NCI-H82 (cell line): Measurements from ENCODE around the gene CA10.
A peak's percentile ranks its signal among the peaks of the same experiment; 100 is the strongest.

Source experiments
- DNase-seq: peaks from one replicate; lab custom pipeline; 2025; lab: John Stamatoyannopoulos, UW

The CA10 gene

GRCh38 chr17:52158450-52159042 is at the start of gene CA10:
Gene CA10, minus strand, starts transcription at chr17:52158714.
- peak; percentile 63 for DNase-seq

GRCh38 chr17:52207796-52208195 is 49.3 kb upstream of the CA10 start:
- peak; percentile 71 for DNase-seq

GRCh38 chr17:52202520-52203080 is 44.1 kb upstream of the CA10 start:
- DNase-seq: no peak

DNA sequence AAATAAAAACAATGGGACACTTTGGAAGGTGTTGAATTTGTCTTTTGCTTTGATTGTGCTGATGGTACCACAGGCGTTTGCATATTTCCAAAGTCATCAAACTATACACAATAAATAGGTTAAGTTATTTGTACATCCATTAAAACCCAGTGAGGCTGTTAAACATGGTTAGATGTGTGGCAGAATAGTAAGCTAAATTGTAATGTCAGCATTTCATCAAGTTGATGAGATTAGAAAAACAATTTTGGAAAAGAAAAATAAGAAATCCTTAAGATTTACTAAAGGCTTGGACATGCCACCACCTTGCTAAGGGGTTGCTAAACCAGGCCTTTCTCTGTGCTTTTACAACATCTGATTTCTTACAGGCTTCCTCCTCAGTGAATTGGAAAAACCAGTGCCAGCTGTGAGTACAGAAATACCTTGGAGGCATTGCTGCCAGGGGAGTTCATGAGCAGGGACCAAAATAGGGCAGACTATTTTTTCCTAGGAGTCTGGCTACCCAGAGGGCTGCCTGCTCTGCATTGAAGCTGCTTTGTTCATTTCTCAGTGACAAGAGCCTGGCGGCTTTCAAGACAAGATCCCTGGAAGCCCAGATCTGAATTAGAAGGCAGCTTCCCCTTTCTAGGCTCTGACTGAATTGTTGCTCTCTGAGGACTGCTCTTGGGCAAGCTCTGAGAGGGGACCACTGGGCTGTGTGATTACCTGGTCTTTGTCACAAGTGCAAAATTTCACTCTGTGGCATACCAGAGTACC is 43.4 kb upstream of the CA10 start:
- DNase-seq: no peak

- DNase-seq: no peak
Observed at GRCh38 chr17:52191491-52191890, 33.0 kb upstream of the CA10 start.

DNA sequence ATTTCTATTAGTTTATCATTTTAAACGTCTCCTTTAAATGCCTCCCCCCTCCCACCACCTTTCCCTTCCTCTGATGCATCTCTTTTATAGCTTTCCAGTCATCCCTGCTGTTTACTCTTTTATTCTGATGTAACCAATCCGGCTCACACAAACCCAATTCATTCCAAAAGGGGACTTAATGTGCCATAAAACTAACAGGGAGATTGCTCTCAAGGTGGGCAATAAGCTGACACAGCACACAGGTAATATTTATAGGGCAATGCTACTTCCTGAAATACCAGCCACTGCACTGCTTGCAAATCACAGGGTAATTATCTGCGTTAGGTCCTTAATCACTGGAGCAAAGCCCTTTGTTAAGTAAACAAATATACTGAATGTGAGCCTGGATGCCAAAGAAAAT is 23.3 kb upstream of the CA10 start:
- DNase-seq: peak; percentile 15

DNA sequence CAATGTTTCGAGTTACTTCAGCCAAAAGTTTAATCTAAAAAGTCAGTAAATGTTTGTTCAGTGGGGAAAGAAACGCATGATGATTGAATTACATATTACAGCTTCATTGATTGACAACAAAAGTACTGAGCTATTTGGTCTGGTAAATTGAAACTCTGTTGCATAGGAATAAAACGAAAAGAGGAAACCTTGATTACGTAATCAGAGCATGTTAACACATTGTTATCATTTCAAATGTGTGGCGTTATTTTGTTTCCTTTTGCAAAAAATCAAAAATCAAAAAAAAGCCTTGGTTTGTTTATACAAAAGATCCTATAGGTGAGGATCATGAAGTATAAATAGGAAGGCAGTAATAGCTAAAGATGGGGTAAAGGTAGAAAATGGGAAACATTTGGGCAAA is 19.5 kb upstream of the CA10 start:
- DNase-seq: no peak

- DNase-seq: peak; percentile 75
Observed at GRCh38 chr17:52170963-52171572, 12.6 kb upstream of the CA10 start.

GRCh38 chr17:52160136-52160567 is 1.6 kb upstream of the CA10 start:
- peak; percentile 35 for DNase-seq

DNA sequence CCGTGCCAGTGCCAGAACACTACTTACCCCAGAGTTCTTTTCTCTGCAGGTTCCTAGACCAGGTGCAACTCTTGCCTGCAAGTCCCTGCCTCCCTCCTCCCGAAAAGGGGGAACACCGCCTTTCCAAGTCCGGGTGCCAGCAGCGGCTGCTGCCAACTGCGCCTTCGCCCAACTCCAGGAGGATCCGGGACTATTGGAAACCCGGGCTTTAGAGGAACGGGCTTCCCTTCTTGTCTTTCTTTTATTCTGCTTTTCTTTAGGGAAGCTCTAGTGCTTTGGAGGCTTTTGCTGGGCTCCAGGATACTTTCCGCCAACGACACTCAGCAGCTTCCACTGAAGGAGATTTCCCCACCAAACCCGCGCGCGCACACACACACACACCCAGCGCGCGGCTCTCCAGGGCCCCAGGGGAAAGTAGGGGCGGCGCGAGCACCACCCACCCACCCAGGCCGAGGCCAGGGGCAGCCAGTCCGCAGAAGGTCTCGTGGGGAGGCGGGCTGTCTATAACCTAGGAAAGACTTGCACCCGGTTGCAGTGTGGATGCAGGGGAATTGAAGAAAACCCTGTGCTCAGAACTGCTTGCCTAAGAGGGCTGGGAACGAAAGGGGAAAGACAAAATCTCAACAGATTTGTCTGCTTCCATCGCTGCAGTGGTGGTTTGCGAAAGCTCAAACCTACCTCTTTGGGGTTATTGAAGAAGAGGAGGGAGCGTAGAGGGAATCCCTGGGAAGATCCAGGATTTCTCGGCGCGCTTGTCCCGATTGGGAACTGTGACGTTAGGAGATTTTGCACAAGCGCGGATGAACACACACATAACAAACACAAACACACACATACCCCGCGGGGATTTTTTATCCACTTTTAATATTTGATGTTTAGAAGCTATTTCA is 977 bp upstream of the CA10 start:
- no peak for DNase-seq

GRCh38 chr17:52157603-52158449 is 688 bp downstream of the CA10 start:
- DNase-seq: peak; percentile 63

- no peak for DNase-seq
Observed at GRCh38 chr17:52156576-52157570, 1.6 kb downstream of the CA10 start.

GRCh38 chr17:52155301-52155700 is 3.2 kb downstream of the CA10 start:
- no peak for DNase-seq

DNA sequence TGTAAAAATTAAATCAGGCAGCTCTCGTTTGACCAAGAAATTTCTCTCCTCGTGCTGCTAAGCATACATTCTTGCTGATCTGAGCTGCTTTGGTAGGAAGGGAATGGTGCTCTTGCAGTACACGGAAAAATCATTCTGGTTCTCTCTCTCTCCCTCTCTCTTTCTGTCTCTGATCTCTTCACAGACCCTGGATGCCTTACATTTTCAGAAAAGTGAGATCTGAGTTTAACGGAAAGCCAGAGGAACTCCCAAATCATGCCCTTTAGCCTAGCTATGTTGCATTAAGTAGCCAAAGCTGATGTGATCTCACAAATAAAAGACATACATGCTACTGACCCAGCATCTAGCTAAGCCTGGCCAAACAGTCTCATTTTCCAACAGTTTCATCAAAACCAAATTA is 4.0 kb downstream of the CA10 start:
- no peak for DNase-seq

GRCh38 chr17:52150935-52151334 is 7.6 kb downstream of the CA10 start:
- no peak for DNase-seq

DNA sequence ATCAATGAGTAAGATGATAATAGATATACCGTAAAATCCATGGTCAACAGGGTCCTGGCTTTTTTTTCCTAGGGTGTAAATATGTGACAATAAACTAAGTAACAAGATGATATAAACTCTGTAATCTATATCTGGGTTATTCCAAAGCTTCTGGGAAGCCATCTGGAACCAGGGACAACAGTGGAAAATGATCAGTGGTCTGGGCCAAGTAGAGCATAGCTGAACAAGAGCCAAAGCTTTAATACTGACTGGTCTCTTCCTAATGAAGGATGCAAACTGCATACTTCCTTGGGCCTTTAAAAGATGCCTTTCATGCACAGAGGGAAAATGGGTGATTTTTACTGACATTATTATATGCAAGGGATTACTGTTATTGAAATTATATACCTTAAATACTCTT is 8.9 kb downstream of the CA10 start:
- no peak for DNase-seq

GRCh38 chr17:52148969-52149351 is 9.6 kb downstream of the CA10 start:
- no peak for DNase-seq

DNA sequence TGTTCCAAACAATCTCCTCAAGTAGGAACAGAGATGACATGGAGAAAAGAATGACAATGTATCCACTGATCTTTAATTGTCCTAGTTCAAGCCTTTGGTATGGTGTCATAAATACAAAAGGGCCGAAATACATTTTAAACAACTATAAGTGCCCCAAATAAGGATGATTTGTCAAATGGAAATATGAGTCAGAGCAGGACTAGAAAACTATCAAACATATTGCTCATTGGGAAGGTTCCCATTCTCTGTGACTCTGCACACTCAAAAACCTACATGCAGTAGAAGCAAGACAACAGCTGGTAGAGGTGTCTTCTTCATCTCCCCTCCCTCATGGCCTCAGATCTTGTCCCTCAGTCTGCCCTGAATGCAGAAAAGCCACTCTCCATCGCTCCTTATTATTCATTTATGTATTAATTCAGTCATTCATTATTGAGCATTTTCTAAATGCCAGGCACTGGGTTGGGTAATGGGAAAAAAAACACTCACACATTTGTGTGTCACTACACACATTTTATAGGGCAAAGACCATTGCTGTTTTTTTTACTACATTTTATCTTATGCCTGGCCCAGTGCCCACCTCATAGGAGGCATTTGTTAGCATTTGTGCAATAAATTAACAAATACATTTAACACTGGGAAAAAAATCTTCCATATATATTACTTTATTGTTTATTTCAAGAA is 10.1 kb downstream of the CA10 start:
- DNase-seq: no peak

DNA sequence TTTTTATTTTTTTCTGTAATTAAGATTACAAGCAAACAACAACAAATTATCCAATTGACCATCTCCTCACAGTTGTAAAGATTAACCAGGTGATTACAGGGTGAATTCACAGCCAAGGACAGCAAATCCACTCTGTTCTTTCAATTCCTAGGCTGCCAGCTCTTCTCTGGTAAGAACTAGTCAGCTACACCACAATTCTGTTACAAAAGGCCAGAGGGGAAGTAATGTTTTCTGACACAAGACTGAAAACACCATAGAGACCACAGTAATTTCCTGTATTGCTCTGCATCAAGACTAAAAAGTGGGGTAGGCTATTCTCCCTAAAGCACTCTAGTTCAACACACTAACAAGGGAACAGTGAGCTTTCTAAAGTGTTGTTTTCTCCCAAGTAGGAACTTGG is 10.6 kb downstream of the CA10 start:
- DNase-seq: no peak
